Endothelial cell of umbilical vein (primary cell): ENCODE data around the gene SAP30L. TPM values are rescaled to one million over a fixed set of nuclear protein-coding genes. Genes with fewer than 3 reads are reported as not detected.

Experiments
- BruUV-seq: library from RNA; stranded (reverse); fragments of 400-500 nt; replicated peaks from 2 replicates; lab custom pipeline; 2021; lab: Mats Ljungman, UMichigan
- CTCF ChIA-PET: fragments of 300-600, 350-600 bp; sonication (Branson Sonifier 250); formaldehyde crosslinking; loops from one replicate; lab custom pipeline; 2021; ENCODE audit warnings: antibody characterized with exemption, inconsistent platforms; lab: Charles Lee
- POLR2A ChIA-PET: fragments of 300-600, 350-600 bp; sonication (Branson Sonifier 250); formaldehyde crosslinking; loops from one replicate; lab custom pipeline; 2021; ENCODE audit warnings: antibody characterized with exemption, inconsistent platforms; lab: Charles Lee
- DNase-seq: peaks from one replicate; pipeline ENCODE4 v3.0.0-alpha.2; 2011; ENCODE audit warnings: low read depth, low spot score
- FAIRE-seq: peaks from 2 replicates; lab custom pipeline; 2011; peaks lifted over from hg19 to GRCh38; lab: Jason Lieb, UNC
- H2AFZ ChIP-seq: 2 replicates; pipeline ENCODE4 v1.6.0; 2012; ENCODE audit warnings: low read depth, low read length, control low read depth, inconsistent platforms
- H3K27ac ChIP-seq: 2 replicates; pipeline ENCODE4 v1.5.1; 2011; ENCODE audit warnings: low read depth, mild to moderate bottlenecking, control low read depth, low read length, moderate library complexity; ENCODE audit not compliant: insufficient read depth
- H3K27me3 ChIP-seq, 2 experiments: 2 replicates each; pipeline versions ENCODE4 v1.6.0 to v1.6.1; 2011; ENCODE audit warnings: low read length in 2 of 2, mixed read lengths in 1 of 2; ENCODE audit not compliant: control insufficient read depth in 2 of 2, insufficient read depth in 2 of 2
- H3K36me3 ChIP-seq, 2 experiments: 2 replicates in 1 of 2; 3 replicates in 1 of 2; pipeline ENCODE4 v1.5.1; 2011; ENCODE audit warnings: low read length in 2 of 2, mild to moderate bottlenecking in 1 of 2, moderate library complexity in 1 of 2; ENCODE audit not compliant: control insufficient read depth in 2 of 2, insufficient read depth in 2 of 2; ENCODE audit errors: extremely low read depth in 1 of 2
- H3K4me1 ChIP-seq: 3 replicates; pipeline ENCODE4 v1.5.1; 2011; ENCODE audit warnings: mild to moderate bottlenecking, low read length; ENCODE audit not compliant: control insufficient read depth, insufficient read depth; ENCODE audit errors: extremely low read depth
- H3K4me2 ChIP-seq: 2 replicates; pipeline ENCODE4 v1.6.1; 2011; ENCODE audit warnings: low read length, control low read depth, mixed read lengths; ENCODE audit not compliant: insufficient read depth
- H3K4me3 ChIP-seq, 3 experiments: fragments of 200-600 bp in 1 of 3; sonication (generic), shearing (Covaris generic) in 1 of 3; replicated peaks in 1 of 3; 2 replicates each; pipeline ENCODE4 v1.5.1; 2011 to 2016; ENCODE audit warnings: control low read depth in 3 of 3, low read length in 3 of 3, mild to moderate bottlenecking in 2 of 3, inconsistent platforms in 1 of 3, low read depth in 1 of 3, moderate library complexity in 1 of 3; ENCODE audit not compliant: insufficient read depth in 1 of 3
- H3K79me2 ChIP-seq: 2 replicates; pipeline ENCODE4 v1.6.0; 2012; ENCODE audit warnings: low read length, inconsistent platforms; ENCODE audit not compliant: control insufficient read depth, insufficient read depth
- H3K9ac ChIP-seq: replicated peaks from 2 replicates; pipeline ENCODE3; 2011; ENCODE audit warnings: low read length, control low read depth; ENCODE audit not compliant: insufficient read depth; ENCODE audit errors: extremely low read depth
- H3K9me1 ChIP-seq: replicated peaks from 3 replicates; pipeline ENCODE4 v1.6.0; 2011; ENCODE audit warnings: mild to moderate bottlenecking, low read length; ENCODE audit not compliant: control insufficient read depth, insufficient read depth; ENCODE audit errors: extremely low read depth
- H3K9me3 ChIP-seq: replicated peaks from 2 replicates; pipeline ENCODE4 v1.5.1; 2012; ENCODE audit warnings: low read length, inconsistent platforms; ENCODE audit not compliant: control insufficient read depth, insufficient read depth
- H4K20me1 ChIP-seq: replicated peaks from 2 replicates; pipeline ENCODE3; 2011; ENCODE audit warnings: mild to moderate bottlenecking, low read length; ENCODE audit not compliant: control insufficient read depth, insufficient read depth; ENCODE audit errors: extremely low read depth
- EZH2 ChIP-seq: IDR thresholded peaks from 2 replicates; pipeline ENCODE4 v1.6.1; 2012; ENCODE audit warnings: borderline replicate concordance, low read depth, mild to moderate bottlenecking, moderate library complexity, low read length, inconsistent platforms; ENCODE audit not compliant: severe bottlenecking
- FOS ChIP-seq: IDR thresholded peaks from 2 replicates; pipeline ENCODE4 v1.6.1; 2011; ENCODE audit warnings: mild to moderate bottlenecking, low read length, moderate library complexity, borderline replicate concordance; ENCODE audit not compliant: insufficient read depth
- GATA2 ChIP-seq: IDR thresholded peaks from 2 replicates; pipeline ENCODE4 v1.7.0; 2011; ENCODE audit warnings: low read depth, mild to moderate bottlenecking, moderate library complexity, mixed read lengths, low read length; ENCODE audit not compliant: insufficient read length, insufficient read depth
- JUN ChIP-seq: IDR thresholded peaks from 2 replicates; pipeline ENCODE4 v1.6.1; 2011; ENCODE audit warnings: borderline replicate concordance, low read depth; ENCODE audit not compliant: insufficient read length, insufficient read depth
- MYC ChIP-seq: IDR thresholded peaks from one replicate; pipeline ENCODE4 v1.6.1; 2011; ENCODE audit warnings: mild to moderate bottlenecking, low read depth, low read length
- POLR2A ChIP-seq: IDR thresholded peaks from 2 replicates; pipeline ENCODE4 v1.6.1; 2012; ENCODE audit warnings: low read depth, mild to moderate bottlenecking, control low read depth, low read length
- POLR2AphosphoS5 ChIP-seq: IDR thresholded peaks from 2 replicates; pipeline ENCODE4 v1.6.1; 2012; ENCODE audit warnings: low read depth, mild to moderate bottlenecking, control low read depth, low read length, moderate library complexity; ENCODE audit not compliant: insufficient read depth
- dilution Hi-C: fragments of 300-500 bp; cut with MboI; formaldehyde crosslinking; loops from one replicate; pipeline ENCODE4 v1.15.0; 2019; ENCODE audit warnings: low sequenced_read_pairs; ENCODE audit not compliant: extremely low pct_ligation_motif_present
- intact Hi-C: fragments of 100-400 bp; cut with micrococcal nuclease; formaldehyde crosslinking; loops from one replicate; pipeline ENCODE4 v1.10.0; 2022
- polyA plus RNA-seq, 4 experiments: library from polyadenylated mRNA; depleted of rRNA in 3 of 4; stranded (reverse) in 3 of 4; unstranded in 1 of 4; fragments of >200 nt; gene quantifications; 2 replicates each; pipeline versions ENCODE4 v1.2.1 to v1.2.3, GENCODE V29; 2011 to 2012; ENCODE audit warnings: missing spikeins in 1 of 4
- total RNA-seq: library from RNA; stranded (reverse); gene quantifications from 2 replicates; pipeline ENCODE4 v1.2.3, GENCODE V29; 2021
- TF ChIP-seq, protein P1 (sequence below), 2 donors: IDR thresholded peaks; 1 replicate in 1 of 2; 2 replicates in 1 of 2; pipeline ENCODE4 v1.5.1; 2011; ENCODE audit warnings: low read length in 2 of 2, mild to moderate bottlenecking in 2 of 2, moderate library complexity in 2 of 2, control low read depth in 1 of 2, inconsistent platforms in 1 of 2, low read depth in 1 of 2; ENCODE audit not compliant: insufficient read depth in 1 of 2; ENCODE audit errors: extremely low read depth in 1 of 2
- TF ChIP-seq, protein P2 (sequence below): IDR thresholded peaks from 2 replicates; pipeline ENCODE4 v1.6.1; 2011; ENCODE audit not compliant: insufficient read depth, insufficient read length

The SAP30L gene
- total and polyA plus RNA-seq, 2 donors (not counting 3 experiments of a cell fraction or from before 2014, with no cell fraction given): 18.1 to 37.8 TPM

DNA sequence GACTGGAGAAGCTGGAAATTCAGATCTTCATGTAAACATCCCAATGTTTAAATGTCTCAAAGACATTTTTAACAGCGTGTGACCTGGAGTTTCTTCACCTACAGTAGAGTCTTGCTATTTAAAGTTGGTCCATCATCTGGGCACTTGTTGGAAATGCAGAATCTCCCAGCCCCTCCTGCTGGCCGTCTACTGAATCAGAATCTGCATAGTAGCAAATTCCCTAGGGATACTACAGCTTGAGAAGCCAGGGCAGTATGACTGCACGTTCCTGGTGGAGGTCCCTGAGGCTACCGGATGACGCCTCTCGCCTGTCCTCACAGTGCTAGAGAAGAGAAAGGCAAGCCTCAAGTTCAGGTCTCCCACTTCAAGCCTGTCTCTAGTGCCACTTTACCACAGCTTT lies 15.7 kb downstream of the SAP30L start:
- Histone ChIP-seq H3K4me3 (no peak overlapping the region), H3K9me3 (no peaks in the 10 kb centered on the region), H3K27me3 (peaks cover 0 to 2% of the 10 kb centered on the region in 2 experiments), H4K20me1 (no peaks in the 10 kb centered on the region), H3K9ac (no peak overlapping the region), H3K4me2 (no peak overlapping the region), H2AFZ (no peak overlapping the region), H3K9me1 (no peaks in the 10 kb centered on the region), H3K4me1 (no peaks in the 10 kb centered on the region), H3K27ac (no peak overlapping the region), H3K36me3 (peaks cover 0 to 8% of the 10 kb centered on the region in 2 experiments), H3K79me2 (no peaks in the 10 kb centered on the region)
- FAIRE-seq (no peak), DNase-seq (no peak)
- ChIA-PET POLR2A (no interaction called here), CTCF (interaction anchor here (0.7 to 3.3 kb wide), 8 partner anchors 23 to 487 kb away, joined by 3 to 29 read pairs (median 4); no protein-coding TSS in a partner anchor)
- intact Hi-C loops: loop anchor here (1.0 kb wide), 1 partner anchor 389 kb away; no protein-coding TSS in a partner anchor
- dilution Hi-C loops: no loop called here
- BruUV-seq: no TSS peak
- TF ChIP-seq, protein P1, sequence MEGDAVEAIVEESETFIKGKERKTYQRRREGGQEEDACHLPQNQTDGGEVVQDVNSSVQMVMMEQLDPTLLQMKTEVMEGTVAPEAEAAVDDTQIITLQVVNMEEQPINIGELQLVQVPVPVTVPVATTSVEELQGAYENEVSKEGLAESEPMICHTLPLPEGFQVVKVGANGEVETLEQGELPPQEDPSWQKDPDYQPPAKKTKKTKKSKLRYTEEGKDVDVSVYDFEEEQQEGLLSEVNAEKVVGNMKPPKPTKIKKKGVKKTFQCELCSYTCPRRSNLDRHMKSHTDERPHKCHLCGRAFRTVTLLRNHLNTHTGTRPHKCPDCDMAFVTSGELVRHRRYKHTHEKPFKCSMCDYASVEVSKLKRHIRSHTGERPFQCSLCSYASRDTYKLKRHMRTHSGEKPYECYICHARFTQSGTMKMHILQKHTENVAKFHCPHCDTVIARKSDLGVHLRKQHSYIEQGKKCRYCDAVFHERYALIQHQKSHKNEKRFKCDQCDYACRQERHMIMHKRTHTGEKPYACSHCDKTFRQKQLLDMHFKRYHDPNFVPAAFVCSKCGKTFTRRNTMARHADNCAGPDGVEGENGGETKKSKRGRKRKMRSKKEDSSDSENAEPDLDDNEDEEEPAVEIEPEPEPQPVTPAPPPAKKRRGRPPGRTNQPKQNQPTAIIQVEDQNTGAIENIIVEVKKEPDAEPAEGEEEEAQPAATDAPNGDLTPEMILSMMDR (IDR thresholded peaks at IDR 0.05; ENCODE audit: extremely low read depth in 1 of 2, insufficient read depth in 1 of 2, low read depth in 1 of 2, low read length in 2 of 2): peak in 1 of 2 donors; percentile 9
- TF ChIP-seq, protein P2, sequence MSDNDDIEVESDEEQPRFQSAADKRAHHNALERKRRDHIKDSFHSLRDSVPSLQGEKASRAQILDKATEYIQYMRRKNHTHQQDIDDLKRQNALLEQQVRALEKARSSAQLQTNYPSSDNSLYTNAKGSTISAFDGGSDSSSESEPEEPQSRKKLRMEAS: no peak

DNA sequence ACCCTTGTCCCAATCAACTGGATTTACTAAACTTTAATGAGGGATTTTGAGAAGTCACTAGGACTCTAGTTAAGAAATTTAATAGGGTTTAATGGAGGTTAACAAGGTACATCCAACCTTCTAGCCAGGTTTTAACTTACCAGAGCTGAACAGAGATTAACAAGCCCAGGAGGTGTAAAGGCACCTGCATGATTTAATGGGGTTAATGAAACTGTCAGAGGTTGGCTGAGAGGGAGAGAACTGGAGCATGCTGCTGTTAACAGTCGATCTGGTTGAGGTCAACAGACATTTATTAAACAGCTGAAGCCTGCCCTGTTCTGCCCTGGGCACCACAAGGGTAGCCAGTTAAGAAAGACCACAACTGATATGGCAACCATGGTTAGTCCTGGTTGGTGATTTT lies 18.6 kb downstream of the SAP30L start:
- H3K9ac ChIP-seq: no peak overlapping the region
- FAIRE-seq (no peak), DNase-seq (no peak)
- dilution Hi-C loops (no loop called here), intact Hi-C loops (no loop called here)
- H3K4me3 ChIP-seq: no peak overlapping the region
- no TSS peak for BruUV-seq
- H3K4me2 ChIP-seq: no peak overlapping the region
- H3K9me1 ChIP-seq: no peaks in the 10 kb centered on the region
- TF ChIP-seq EZH2 (no peak), GATA2 (no peak), POLR2AphosphoS5 (no peak), FOS (no peak), MYC (no peak), POLR2A (no peak), JUN (no peak)
- TF ChIP-seq, protein P1 (IDR thresholded peaks at IDR 0.05; ENCODE audit: extremely low read depth in 1 of 2, insufficient read depth in 1 of 2, low read depth in 1 of 2, low read length in 2 of 2): no peak
- TF ChIP-seq, protein P2: no peak
- no peaks in the 10 kb centered on the region for H3K36me3 ChIP-seq
- H3K79me2 ChIP-seq: no peaks in the 10 kb centered on the region
- peaks cover 5 to 7% of the 10 kb centered on the region in 2 experiments for H3K27me3 ChIP-seq
- H2AFZ ChIP-seq: no peak overlapping the region
- H3K4me1 ChIP-seq: no peaks in the 10 kb centered on the region
- ChIA-PET CTCF (interaction anchor here (1.0 to 2.2 kb wide), 2 partner anchors 56 to 490 kb away, joined by 3 to 8 read pairs; no protein-coding TSS in a partner anchor), POLR2A (no interaction called here)
- no peaks in the 10 kb centered on the region for H3K9me3 ChIP-seq
- H4K20me1 ChIP-seq: no peaks in the 10 kb centered on the region
- no peak overlapping the region for H3K27ac ChIP-seq
